SIG-M5 treated with dmso at 0.1 percent for 504 hours (cell line): ENCODE data around the gene SIRT2.

ENCODE experiments used
- DNase-seq: peaks from one replicate; lab custom pipeline; 2025; ENCODE audit not compliant: unreplicated experiment; lab: John Stamatoyannopoulos, UW

The SIRT2 gene

DNA sequence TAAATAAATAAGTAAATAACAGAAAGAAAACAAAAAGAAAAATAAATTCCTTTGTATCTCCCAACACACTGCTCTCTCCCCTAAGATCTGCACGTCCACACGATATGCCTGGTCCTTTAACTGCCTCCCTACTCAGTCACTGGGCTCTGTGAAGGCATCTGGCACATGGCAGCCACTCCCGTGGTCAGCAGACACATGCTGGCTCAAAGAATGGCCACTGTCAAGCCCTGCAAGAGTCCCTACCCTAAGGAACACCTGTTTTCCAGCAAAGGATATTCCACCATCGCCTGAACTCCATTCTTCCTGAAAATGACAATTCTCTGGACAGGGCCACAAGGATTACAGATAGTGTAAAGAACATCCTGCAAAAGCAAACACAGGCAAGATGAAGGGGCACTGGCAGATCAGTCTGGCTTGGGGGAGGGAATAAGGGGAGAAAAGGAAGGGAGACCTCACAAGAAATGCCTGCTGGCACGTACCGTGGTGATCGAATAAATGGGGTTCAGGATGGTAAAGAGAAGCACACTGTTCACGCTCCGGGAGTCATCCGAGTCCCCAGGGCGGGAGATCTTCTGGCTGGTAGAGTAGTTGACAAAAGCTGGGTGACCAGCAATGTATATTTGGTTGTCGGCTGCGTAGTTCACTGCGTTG, 53.9 kb downstream of the SIRT2 start:
- DNase-seq = no peak

- DNase-seq = no peak
Observed at GRCh38 chr19:38844093-38844686, 55.2 kb downstream of the SIRT2 start.

DNA sequence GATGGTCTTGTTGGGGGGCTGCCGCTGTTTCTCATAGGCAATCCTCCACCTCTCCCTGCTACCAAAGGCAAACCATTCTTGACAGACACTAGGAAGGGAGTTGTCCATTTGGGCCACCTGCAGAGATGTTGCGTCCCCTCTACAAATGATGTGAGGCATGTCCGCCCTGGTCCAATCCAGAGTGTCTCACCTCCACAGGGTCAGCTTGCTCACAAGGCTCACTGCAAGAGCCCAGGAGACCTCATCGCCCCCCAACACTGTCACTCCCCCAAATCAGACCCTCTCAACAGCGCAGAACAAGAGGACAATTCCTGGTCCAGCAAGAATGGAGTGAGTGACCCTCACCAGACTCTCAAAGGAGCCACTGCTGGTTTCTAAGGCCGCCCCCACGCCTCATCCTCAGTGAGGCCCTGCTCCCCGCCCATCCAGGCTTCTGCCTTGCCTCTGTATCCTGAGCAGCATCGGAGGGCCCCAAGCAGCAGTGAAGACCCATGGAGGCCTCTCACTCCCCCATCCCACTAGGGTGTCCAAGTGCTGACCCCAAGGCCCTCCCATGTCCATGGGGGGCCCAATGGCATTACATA, 56.2 kb downstream of the SIRT2 start:
- no peak for DNase-seq

- no peak for DNase-seq
Observed at GRCh38 chr19:38842439-38843174, 56.8 kb downstream of the SIRT2 start.

- DNase-seq = no peak
Observed at GRCh38 chr19:38841787-38842438, 57.5 kb downstream of the SIRT2 start.

DNA sequence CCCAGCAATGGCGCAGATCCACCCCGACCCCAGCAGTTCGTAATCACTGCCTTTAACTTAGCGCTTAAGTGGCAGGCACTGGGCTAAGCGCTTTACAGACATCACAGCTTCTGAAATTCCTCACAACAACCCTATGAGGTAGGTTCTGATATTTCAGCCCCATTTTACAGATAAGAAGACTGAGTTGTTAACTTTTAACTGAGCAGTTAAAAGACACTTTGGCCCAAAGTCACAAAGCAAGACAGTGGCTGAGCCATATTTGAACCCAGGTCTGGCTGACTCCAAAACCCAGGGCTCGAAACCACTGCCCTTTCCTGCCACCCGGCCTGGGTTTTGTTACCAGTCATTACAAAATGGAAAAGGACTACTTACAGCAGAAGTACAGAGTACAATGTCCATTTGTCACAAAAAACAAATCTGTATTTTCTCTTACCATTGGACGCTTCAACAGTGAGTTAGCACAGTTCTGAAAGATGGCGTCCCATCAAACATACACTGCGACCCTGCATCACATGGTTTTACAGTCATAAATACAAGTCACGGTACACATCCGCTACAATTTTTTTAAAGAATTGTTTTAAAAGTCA, 58.1 kb downstream of the SIRT2 start:
- DNase-seq = no peak

- no peak for DNase-seq
Observed at GRCh38 chr19:38840583-38840968, 58.8 kb downstream of the SIRT2 start.

DNA sequence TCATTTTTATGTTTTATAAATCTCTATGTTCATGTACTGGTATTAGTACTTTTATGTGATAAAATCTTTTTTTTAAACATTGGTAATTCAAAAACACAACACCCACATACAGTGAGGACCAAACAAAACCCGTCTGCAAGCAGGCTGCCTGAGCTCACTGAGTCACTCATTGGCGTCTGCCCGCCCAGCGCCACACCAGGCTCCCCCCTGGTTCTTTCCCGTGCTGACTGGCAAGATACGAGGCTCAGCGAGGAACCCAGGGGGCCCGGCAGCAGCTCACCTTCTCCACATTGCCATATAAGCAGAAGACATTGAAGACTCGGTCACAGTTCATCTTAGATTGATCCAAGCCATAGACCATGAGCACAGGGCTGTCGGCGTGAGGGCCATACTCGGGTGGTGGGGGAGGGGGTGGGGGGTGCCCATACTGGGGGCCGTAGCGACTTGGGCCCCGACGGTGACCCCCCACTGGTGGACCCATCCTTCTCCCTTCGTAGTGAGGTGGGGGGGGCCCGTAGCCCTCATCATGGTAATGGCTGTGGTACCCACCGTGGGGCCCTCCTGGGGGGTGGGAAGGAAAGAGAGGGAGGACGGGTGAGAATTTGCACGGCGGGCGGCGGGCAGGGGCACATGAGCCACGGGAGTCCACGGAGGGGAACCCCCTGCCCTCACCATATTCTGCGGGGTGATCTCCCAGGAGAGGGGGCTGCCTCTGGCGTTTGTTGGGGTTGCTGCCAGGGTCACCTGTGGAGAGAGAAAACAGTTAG, 59.4 kb downstream of the SIRT2 start:
- no peak for DNase-seq

DNA sequence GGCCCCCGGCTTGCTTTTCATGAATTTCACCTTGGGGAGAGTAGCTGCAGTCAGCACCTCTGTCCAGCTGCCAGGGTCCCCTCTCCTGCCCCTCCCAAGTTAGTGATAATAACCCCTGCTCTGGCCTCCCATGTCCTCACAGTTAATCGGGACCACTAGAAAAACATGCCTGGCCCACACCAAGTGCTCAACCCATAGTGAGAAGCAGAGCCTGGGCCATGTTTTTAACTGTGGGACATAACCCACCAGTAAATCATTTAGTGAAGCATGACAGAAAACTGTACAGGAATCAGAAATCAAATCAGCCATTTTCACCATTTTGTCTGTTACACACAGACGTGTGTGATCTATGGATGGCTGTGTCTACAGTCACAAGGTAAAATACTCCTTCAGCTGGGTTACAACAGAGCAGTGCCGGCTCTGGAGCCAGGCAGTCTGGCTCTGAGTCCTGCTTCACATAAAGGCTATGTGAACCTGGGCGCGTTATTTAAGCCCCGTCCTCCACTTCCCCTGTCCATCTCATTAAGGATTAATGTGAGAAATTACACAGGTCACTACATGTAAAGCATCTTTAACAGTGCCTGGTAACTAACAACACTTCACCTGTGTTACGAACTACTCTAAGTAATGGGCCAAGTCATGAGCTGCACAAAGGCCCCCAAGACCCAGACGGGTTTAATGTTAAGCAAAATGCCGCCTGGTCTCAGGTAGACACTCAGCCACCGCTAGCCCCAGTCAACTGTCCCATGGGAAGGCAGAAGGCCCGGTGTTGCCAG, 60.2 kb downstream of the SIRT2 start:
- DNase-seq = no peak

- peak; percentile 33 for DNase-seq
Observed at GRCh38 chr19:38838208-38838985, 61.0 kb downstream of the SIRT2 start.

- peak; percentile 62 for DNase-seq
Observed at GRCh38 chr19:38837656-38838121, 61.7 kb downstream of the SIRT2 start.

- DNase-seq = no peak
Observed at GRCh38 chr19:38836983-38837626, 62.3 kb downstream of the SIRT2 start.

DNA sequence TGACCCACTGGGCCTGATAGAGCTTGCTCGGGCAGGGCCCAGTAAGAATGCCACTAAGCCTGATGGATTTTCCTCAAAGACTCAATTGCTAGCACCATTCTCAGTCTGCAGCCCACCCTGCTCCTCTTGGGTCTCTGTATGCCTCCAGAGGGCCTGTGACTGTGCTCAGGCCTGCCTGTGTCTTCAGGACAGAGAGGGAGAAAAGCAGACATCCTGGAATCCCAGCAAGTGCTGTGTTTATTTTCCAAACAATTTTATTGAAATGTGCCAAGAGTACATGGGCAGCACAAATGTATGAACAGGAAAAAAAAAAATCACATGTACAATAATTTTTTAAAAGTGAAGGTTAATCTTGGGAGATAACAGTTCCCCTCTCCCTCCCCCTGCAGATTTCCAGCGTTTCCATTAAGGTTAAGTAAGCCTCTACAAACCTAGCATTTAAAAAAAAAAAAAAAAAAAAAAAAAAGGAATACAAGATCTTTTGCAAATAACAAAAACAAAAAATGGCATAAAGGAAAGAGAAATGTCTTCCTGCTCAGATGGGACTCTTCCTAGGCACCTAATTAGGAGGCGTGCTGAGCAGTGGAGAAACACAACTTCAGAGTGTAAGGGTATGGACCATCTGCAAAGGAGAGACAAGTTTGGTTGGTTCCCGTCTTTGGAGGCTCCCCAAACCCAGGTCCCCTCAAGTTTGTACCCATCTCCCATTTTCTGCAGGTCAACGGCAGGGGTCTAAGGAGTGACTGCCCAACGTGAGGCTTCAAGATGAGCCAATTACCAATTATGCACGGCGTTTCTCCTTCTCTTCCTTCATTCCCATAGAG, 63.0 kb downstream of the SIRT2 start:
- DNase-seq = no peak

GRCh38 chr19:38834590-38834989, 64.8 kb downstream of the SIRT2 start:
- DNase-seq = no peak

DNA sequence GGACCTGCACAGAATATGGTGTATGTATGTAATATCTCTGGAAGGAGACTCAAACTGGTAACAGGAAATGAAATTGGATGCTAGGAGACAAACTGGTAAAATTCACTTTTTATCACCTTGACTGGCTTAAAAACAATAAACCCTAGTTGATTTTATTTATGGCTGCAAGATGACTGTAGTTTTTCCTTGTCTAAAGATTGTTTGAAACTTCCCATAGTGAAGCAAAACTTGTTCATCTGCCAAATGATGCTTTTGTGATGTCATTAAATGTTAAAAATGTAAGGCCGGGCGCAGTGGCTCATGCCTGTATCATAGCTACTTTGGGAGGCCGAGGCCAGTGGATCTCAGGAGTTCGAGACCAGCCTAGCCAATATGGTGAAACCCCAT, 65.3 kb downstream of the SIRT2 start:
- DNase-seq = no peak

DNA sequence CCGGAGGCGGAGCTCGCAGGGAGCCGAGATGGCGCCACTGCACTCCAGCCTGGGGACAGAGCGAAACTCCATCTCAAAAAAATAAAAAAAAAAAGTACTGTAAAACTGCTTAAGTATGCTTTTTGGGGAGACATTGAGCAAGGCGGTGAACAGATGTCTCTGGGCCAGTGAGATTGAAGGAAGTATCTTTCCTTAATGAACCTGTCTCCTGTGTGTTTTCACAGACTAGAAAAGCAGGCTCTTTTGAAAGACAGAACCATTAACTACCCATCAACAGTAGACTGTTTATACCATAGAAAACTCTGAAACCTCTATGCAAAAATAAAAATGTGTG, 66.4 kb downstream of the SIRT2 start:
- no peak for DNase-seq

GRCh38 chr19:38831142-38831605, 68.2 kb downstream of the SIRT2 start:
- peak; percentile 76 for DNase-seq
